ENCODE measurements around the gene MAFB.

The MAFB gene

DNA sequence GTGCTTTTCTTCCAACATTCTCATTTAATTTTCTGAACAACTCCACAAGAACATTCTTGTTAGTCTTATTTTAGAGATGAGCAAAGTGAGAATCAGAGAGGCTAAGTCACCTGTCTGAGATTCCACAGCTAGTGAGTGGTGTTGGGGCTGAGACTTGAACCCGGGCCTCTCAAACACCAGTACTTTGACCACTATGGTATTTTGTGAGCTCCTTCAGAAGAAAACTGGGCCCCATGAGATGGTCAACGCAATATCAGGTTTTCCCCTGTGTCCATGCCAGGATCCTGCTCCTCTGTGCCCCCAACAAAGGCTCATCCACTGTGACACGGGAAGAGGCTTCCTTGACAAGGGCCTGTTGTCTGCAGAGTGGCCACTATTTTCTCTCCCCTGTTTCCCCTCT lies 51.9 kb downstream of the MAFB start:
- in situ Hi-C loops (cut with MboI; ENCODE audit: low sequenced_read_pairs): no loop called here

DNA sequence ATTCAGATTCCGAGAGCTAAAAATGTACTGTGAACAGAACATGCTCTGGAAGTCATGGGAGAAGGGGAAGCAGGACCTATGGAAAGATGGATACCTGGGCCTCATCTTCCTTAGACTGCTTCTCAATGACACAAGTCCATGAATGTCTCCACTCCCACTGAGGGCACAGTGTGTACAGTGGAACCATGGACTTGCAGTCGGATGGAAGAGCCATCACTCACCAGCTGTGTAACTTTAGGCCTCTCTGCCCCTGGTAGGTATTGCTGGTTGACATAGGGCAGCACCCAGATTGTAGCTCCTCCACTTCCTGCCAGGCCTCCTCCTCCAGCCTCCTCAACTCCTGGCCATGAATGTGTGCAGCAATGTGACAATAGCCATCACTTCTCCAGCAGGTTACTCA lies 52.5 kb downstream of the MAFB start:
- in situ Hi-C loops (cut with MboI; ENCODE audit: low sequenced_read_pairs): no loop called here

DNA sequence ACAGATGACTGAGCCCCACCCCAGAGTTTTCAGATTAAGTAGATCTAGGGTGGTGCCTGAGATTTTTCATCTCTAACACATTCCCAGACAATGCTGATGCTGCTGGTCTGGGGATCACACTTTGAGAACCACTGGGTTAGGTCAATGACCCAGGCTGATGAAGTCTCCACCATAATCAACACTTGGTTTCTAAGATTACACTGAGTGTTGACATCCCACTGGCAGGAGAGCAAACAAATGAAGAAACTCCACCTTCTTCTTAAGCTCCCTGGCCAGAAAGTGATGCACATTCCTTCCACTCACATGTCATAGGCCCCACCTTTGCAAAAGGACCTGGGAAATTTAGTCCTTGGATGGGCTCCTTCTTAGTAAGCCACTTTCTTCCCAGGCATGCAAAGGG lies 53.1 kb downstream of the MAFB start:
- in situ Hi-C loops (cut with MboI; ENCODE audit: low sequenced_read_pairs): no loop called here
